NCI-H345 treated with DMSO at 0.1 percent for 48 hours (cell line): ENCODE results near the gene UGP2.
"Not testable (repeated sequence)": the region's sequence is repeated elsewhere in the genome, so short reads cannot be mapped to it uniquely, and the experiment has no call there.

Source experiments
- DNase-seq: peaks from one replicate; lab custom pipeline; 2025; ENCODE audit not compliant: unreplicated experiment; lab: John Stamatoyannopoulos, UW

UGP2 gene

GRCh38 chr2:63840081-63840784 is 1.5 kb upstream of the UGP2 start:
- peak; percentile 21 for DNase-seq

- peak; percentile 91 for DNase-seq
These were observed 877 bp upstream of the UGP2 start for GRCh38 chr2:63840785-63841253.

- peak; percentile 70 for DNase-seq
These were observed 709 bp downstream of the UGP2 start for GRCh38 chr2:63842149-63843061.

- DNase-seq, result no peak
These were observed 1.4 kb downstream of the UGP2 start for GRCh38 chr2:63843093-63843492.

GRCh38 chr2:63843791-63844190 is 2.1 kb downstream of the UGP2 start:
- DNase-seq, result no peak

- no peak for DNase-seq
These were observed 2.9 kb downstream of the UGP2 start for GRCh38 chr2:63844616-63845015.

GRCh38 chr2:63845866-63846265 is 4.2 kb downstream of the UGP2 start:
- DNase-seq, result no peak

GRCh38 chr2:63846487-63846886 is 4.8 kb downstream of the UGP2 start:
- no peak for DNase-seq

GRCh38 chr2:63847571-63847970 is 5.9 kb downstream of the UGP2 start:
- DNase-seq, result not testable (repeated sequence)

- DNase-seq, result no peak
These were observed 7.9 kb downstream of the UGP2 start for GRCh38 chr2:63849381-63850203.

GRCh38 chr2:63850204-63850571 is 8.5 kb downstream of the UGP2 start:
- DNase-seq, result no peak

GRCh38 chr2:63850649-63851048 is 9.0 kb downstream of the UGP2 start:
- DNase-seq, result no peak

GRCh38 chr2:63851691-63852311 is 10.1 kb downstream of the UGP2 start:
- no peak for DNase-seq

GRCh38 chr2:63853527-63854310 is 12.0 kb downstream of the UGP2 start:
- DNase-seq, result no peak

GRCh38 chr2:63855418-63856302 is 14.0 kb downstream of the UGP2 start:
- no peak for DNase-seq

GRCh38 chr2:63856303-63856603 is 14.6 kb downstream of the UGP2 start:
- no peak for DNase-seq

- DNase-seq, result no peak
These were observed 16.6 kb downstream of the UGP2 start for GRCh38 chr2:63858291-63858690.

GRCh38 chr2:63861220-63861822 is 19.6 kb downstream of the UGP2 start:
- DNase-seq, result peak; percentile 12

GRCh38 chr2:63862806-63863205 is 21.1 kb downstream of the UGP2 start:
- DNase-seq, result no peak
